NOMO-1 treated with DMSO at 0.1 percent for 48 hours (cell line): ENCODE measurements around the gene DSP.

Experiments used
- DNase-seq: peaks from one replicate; lab custom pipeline; 2025; ENCODE audit not compliant: unreplicated experiment; lab: John Stamatoyannopoulos, UW

Gene DSP

DNA sequence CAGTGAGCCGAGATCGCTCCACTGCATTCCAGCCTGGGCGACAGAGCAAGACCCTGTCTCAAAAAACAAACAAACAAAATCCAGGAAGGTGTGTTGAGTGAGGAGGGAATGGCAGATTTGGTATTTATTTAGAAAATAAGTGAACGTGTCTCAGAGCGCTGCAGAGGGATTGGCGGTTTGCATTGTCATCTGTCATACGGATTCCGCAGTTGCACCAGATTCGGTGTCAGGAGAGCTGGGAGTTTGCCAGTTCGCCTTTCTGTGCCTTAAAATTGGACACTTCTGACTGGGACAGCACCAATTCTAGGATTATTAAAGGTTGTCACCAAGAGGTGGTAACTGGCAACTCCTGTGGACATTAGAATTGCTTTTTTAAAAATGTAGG lies 49.4 kb downstream of the DSP start:
- peak; percentile 38 for DNase-seq

DNA sequence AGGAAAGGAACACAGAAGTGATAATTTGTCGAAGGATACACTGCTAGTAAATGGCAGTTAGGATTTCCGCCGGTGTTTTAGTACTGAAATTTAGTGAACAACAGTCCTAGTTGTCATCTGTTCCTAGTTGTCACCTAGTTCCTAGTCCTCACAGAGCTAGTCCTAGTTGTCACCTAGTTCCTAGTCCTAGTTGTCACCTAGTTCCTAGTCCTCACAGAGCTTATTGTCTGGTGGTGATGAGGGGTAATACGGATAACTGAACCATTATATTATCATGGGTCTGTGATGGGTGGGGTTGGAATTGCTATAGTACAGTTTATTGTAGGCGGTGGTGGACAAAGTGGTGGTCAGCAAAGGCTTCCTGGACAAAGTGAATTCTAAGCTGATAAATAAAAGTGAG lies 50.3 kb downstream of the DSP start:
- no peak for DNase-seq

DNA sequence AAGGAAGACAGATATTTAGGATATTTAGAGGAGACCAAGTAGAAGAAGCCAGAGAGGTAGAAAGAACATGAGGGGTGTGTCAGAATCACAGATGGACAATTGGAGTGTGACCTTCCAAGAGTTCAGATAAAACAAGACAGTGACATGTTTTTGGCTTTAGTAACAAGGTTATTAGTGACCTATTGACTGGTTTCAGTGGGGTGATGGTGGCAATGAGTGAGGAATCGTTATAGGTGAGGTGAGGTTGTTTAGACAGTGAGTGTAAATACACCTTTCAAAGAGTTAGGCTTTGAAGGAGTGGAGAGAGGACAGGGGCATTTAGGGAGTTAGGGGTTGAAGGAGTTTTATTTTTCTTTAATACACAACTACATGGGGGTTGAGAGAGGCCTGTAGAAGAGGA lies 51.8 kb downstream of the DSP start:
- no peak for DNase-seq

DNA sequence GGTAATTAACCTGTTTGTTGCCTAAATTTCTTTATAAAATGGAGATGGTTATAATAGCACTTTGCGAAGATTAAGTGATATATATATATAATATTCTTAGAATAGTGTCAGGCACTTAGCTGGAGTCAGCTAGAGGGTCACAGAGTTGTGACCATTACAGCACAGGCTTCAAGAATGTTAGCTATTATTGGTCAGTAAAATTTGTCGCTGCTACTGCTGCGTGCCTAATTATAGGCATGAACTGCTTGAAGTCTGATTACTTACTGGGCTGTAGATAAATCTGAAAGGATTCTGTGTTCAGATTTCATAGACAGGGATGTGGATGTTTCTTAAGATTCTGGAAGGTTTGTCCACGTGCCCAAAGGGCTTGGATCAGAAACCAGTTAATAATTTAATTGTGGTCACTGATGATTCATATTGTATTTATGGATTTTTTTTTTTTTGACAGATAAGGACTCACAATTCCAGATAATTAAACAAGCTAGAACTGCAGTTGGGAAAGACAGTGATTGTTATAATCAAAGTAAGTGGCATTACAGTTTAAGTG lies 53.2 kb downstream of the DSP start:
- no peak for DNase-seq

DNA sequence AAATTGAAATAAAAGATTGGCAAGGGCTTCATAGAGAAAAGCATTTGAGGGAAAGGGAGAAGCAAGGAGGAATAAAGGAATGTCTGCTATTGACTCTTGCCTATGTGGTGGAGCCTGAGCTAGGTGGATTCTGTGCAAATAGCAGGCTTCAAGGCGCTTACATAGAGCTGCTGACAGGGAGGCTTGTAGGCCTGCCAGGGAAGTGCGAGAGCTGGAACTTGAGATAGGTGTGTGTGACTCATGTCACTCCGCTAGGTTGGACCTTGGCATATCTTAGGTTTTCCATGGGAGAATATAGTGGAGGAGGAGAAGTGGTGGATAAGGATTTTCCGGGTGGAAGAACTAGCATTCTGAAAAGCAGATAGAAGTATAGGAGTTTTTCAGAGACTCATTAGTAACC lies 62.5 kb downstream of the DSP start:
- DNase-seq: no peak

DNA sequence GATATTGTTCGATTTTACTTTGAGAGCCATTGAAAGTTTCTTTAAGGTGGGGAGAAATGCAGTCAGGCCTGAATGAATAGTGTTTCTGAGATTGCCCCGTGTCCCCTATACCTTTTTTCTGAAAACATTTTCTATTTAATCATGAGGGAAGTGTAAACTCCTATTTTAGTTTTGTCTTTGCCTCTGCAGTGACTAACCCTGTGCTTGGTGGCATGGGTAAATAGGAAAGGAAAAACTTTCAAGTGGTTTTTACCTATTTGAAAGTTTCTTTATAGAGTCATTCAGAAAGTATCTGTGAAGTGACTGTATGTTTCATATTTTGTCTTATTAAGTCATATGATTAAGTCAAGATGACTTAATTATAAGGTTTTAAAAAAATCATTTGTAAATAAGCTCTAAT lies 63.0 kb downstream of the DSP start:
- DNase-seq: no peak

DNA sequence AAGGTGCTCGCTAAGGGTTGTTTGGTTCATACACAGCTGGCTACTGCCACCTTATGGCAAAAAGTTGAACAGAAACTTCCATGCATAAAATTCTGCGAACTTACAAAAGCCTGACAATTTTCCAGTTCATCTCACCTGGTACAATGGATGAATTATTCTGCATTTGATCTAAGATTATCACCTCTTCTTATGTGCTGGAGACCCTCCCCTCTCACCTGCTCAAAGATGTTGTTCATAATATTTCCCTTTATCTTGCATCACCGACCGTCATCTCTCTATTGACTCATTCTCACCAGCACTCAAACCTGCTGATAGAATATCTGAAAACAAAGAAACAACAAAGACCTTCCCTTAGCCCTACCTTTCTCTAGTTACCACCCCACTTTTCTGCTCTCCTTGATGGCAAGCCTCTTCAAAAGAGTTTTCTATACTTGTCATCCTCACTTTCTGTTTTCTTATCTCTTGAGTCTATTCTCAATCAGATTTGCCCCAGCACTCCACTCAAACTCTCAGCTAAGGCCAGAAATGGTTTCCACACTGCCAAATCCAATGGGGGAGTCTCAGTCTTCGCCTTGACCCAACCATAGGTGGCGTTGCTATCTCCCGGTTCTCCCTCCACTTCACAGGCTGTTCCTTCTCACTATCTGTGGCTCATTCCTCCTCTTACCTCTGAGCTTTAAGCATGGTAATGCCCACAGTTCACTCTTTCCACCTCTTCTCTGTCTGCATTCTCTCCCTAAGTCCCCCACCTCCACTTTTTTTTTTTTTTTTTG lies 74.3 kb downstream of the DSP start:
- DNase-seq: peak; percentile 53

DNA sequence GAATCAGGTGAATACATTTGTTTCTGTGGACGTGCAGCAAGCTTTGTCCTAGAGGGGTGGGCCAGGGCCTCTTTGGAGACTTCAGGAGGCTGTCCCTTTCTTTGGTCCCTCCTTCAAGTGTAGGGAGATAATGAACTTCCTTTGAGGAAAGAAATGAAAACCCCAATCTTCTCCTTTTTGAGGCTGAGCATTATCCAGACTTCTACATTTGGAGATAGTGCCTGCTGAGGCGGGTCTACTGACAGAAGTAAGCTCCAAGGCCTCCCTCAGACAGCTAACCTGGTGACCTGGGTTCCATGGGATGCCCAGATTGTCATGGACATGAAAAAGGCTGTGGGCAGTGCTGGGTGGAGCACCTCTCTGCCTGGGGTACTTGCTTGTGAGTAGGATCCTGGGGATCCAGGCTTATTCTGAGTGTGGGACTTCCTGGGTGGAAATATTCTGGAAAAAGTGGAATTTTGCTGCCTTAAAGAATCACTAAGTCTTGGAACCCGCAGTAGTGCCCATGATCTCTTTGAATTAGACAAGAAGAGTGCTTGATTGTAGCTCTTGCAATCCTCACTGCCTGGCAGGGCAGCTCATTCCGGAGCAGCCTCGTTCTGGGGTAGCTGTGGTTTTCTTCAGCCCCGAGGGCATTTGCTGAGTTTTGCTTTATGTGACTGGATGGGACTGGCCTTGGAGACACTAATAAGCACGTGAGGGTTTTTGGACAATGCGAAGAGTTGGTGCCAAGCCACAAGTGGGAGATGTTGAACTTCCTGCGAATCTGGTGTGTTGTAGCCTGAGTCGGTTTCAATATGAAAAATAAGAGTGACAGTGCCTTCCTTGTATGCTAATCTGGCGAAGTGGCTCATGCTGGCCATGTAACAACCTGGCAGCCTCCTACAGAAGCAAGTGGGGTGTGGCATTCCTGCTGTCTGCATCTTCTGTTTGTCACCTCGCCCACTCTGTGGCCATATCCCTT lies 76.6 kb downstream of the DSP start:
- peak; percentile 93 for DNase-seq

DNA sequence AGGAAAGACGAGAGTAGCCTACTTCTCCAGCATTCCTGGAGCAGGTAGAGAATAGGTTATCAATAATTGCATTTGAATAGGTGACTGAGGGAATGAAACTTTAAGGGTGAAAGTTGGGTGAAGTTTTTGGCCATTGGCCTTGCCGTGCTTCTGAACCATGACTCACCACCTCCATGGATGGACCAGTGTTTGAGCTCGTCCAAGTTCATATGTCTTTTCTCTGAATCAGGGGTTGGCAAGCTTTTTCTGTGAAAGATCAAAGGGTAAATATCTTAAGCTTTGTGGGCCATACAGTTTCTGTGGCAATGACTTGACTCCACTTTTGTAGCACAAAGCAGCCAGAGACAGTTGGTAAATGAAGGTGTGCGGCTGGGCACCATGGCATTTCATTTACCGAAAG lies 80.3 kb downstream of the DSP start:
- DNase-seq: no peak

DNA sequence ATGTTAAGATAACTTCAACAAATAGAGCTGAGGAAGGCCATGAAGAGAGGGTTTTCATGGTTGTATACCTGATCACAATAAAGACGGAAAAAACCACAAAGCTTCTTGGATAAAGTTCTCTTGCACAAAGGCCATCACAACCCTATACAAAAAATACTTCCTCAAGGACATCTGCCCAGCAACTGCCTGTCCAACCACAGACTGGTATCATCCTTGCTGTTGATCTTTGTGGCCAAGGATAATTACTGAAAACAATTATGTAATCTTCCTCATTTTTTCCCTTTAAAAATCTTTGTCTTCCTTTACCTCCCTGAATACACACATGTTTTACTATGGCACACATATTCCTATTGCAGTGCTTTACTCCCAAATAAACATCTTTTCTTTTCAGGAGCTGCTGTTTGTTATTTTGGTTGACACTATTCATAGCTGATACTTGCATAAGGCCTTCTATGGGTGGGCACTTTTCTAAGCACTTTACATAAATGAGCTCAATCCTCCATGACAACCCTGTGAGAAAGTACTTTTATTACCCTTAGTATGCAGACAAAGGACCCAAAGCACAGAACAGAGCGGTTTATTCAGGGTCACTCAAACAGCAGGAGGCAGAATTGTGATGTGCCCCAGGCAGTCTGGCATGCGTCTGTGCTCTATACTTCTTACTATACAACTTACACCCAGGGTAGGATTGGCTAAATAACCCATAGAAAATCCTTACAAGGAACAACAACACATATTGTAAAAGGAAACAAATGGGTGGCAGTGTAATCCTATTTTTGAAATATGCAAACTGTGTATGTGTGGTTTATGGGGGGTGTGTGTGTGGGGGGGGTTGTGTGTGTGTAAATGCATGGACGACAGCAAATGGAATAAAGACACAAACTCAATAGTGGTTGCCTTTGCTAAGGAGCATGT lies 83.6 kb downstream of the DSP start:
- peak; percentile 89 for DNase-seq

DNA sequence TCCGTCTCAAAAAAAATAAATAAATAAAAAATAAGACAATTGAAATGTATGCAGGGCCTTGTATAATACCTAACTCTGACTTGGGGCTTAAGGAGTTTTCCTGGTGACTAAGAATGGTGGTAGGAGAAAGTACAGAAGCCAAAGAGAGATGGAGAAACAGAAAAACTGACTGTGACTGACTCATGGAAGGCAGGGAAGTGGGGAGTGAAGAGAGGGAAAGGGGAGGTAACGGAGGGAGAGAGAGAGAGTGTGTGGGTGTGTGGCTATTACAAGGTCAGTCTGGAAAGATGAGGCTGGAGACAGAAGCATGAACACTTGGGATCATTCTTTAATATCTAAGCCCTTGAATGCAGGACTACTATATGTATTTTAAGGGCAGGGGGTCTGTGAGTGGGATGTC lies 87.0 kb downstream of the DSP start:
- DNase-seq: no peak

DNA sequence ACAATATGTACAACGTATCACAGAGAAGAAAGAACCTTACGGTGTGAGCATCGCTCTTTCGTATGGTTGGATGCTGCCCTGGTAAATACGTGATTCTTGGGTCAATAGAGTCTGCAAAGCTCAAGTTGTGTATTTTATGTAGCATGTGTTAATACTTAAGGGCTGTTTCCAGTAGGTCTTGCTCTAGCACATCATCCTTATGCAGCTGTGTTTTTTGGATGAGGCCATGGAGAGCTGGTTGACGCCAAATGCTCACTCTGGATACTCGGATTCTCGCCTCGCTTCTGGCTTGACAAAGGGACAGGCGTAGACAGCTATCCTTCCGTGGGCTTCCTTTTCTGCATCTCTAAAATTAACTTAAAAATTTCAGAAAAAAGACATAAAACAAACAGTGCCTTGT lies 87.4 kb downstream of the DSP start:
- no peak for DNase-seq

DNA sequence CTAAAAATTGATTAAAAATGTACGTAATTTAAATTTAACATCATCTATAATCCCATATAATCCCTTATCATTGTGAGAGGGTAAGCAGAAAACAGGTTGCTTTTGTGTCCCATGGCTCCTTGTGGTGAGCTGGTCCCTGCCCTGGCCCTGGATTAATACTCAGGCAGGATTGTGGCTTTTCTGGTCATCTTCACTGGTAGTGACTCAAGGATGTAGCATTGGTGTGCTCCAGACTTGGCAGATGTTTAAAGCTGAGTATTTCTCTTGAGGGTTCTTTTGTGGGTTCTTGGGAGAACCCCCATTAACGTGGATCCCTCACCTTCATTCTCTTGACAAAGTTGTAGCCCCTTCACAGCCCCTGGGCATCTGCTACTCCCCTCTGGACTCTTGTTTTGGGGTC lies 87.8 kb downstream of the DSP start:
- DNase-seq: no peak

DNA sequence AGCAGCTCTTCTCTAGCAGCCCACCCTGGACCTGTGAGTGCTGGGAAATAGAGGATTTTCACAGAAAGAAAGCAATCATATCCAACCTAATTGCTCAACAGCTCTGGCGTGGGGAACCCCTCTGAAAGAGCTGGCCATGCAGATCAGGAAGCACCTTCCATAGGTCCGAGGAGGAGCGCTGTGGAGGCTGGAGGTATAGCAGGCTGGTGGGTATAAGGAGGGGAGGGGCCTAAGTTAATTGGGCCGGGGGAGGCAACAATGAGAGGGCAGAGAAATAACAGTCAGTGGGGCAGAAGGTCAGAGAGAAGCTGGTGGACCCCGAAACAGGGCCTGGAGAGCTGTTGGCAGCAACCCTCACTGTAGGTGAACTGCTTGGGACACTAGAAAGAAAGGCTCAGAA lies 89.3 kb downstream of the DSP start:
- DNase-seq: no peak

DNA sequence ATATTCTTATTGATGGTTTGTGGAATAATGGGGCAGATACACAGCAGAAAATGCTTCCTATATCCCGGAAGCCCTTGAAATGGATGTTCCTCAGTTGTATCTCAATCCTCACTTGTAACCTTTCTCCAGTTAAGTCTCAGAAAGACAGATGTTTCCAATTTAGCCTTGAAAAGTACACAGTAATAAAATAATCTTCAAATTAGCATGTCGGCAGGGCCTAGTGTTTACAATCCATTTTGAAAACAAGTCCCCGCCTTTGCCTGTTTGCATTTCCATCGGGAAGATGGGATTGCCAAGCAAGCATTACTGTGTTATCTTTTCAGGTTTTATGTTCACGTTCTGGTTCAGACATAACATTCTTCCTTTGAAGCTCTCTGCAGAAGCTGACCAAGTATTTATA lies 90.0 kb downstream of the DSP start:
- no peak for DNase-seq

DNA sequence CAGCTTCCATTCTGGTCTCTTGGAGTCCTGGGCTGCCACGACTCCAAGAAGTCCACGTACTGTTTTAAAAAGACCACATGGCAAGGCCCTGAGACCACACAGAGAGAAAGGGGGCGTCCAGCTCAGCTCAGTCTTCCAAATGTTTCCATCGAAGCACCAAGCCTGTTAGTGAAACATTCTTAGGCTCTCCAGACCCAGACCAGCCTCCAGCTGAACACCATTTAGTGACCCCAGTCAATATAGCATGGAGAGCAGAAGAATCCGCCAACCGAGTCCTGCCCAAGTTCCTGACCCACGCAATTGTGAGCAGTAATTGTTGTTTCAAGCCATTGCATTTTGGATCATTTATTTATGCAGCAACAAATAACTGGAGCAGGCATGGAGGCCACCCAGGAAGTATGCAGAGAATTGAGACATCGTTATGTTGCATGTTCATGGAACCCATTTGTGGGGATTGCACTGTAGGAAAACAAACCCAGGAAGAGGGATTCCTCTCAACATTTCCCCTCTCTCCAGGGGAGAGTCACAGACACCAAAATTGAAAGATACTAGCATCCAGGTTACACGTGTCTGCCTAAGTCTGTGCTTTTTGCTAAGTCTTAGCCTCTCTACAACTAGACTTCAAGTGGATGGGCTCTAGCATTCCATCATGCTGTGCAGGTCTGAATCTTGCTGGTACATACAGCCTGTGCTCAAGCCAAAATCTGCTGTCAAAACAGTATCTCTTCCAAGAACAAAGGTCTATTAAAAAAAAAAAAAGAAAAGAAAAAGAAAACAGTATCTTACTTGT lies 91.2 kb downstream of the DSP start:
- DNase-seq: no peak

DNA sequence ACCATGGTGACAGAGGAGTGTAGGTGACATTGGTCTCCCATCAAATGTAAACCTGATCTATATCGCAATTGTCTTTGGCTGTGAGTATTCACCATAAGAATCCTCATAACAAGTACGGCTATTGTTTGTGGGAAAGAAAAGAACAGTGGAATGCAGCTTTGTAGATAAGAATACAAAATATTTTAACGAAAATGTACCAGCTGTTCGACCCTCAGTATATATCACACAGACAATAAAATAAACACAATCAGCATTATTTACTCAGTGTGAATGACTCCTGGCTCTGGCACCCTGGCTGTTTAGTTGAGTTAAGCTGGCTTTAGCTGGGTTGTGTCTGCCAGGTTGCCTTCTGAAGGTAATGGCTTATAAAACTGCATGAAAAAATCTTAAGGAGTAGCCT lies 91.9 kb downstream of the DSP start:
- no peak for DNase-seq

DNA sequence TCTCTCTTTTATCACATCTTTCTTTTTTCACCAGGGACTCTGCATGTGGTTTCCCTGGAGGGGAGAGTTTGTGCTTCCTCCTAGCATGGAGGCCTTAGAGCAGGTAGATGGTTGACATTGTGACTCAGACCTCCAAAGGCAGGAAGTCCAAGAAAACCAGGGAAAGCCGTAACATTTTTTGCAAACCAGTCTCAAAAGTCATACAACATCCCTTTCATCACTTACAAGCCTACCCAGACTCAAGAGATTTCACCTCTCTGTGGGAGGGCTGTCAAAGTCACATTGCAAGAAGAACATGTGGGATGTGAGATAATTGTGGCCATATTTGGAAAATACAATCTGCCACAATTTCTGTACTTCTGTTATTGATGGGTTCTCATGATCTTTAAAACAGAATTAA lies 94.7 kb downstream of the DSP start:
- DNase-seq: no peak
